Endodermal cell (in vitro differentiated cells): ENCODE data around the gene MCU. TPM values are rescaled to one million over a fixed set of nuclear protein-coding genes. Genes with fewer than 3 reads are reported as not detected.

Source experiments
- DNase-seq: peaks from one replicate; pipeline ENCODE4 v3.0.0-alpha.2; 2017
- H3K27ac ChIP-seq: 2 replicates; pipeline ENCODE4 v1.5.1; 2013; ENCODE audit warnings: mild to moderate bottlenecking, low read depth, low read length, moderate library complexity
- H3K27me3 ChIP-seq: 2 replicates; pipeline ENCODE4 v1.6.1; 2013; ENCODE audit warnings: mild to moderate bottlenecking, low read length, moderate library complexity; ENCODE audit not compliant: insufficient read depth, control insufficient read depth, poor library complexity, severe bottlenecking
- H3K36me3 ChIP-seq: 2 replicates; pipeline ENCODE4 v1.7.0; 2013; ENCODE audit warnings: mild to moderate bottlenecking, low read length, moderate library complexity; ENCODE audit not compliant: control insufficient read depth, insufficient read depth
- H3K4me1 ChIP-seq: one replicate; pipeline ENCODE4 v1.7.0; 2013; ENCODE audit warnings: low read length; ENCODE audit not compliant: control insufficient read depth, insufficient read depth
- H3K4me3 ChIP-seq: 2 replicates; pipeline ENCODE4 v1.5.1; 2013; ENCODE audit warnings: mild to moderate bottlenecking, low read length, moderate library complexity
- H3K9ac ChIP-seq: 2 replicates; pipeline ENCODE4 v1.6.1; 2013; ENCODE audit warnings: mild to moderate bottlenecking, low read length, moderate library complexity; ENCODE audit not compliant: poor library complexity, severe bottlenecking; ENCODE audit errors: extremely low read depth
- H3K9me3 ChIP-seq: 2 replicates; pipeline ENCODE4 v1.6.1; 2013; ENCODE audit warnings: mild to moderate bottlenecking, low read length, moderate library complexity; ENCODE audit not compliant: control insufficient read depth
- H3K27ac Mint-ChIP-seq: 2 replicates; pipeline ENCODE4 v1.8.0; 2020; ENCODE audit warnings: mixed read lengths
- H3K27me3 Mint-ChIP-seq: 2 replicates; pipeline ENCODE4 v1.8.0; 2021; ENCODE audit warnings: mild to moderate bottlenecking, mixed read lengths; ENCODE audit not compliant: insufficient read depth
- H3K36me3 Mint-ChIP-seq: 2 replicates; pipeline ENCODE4 v1.8.0; 2020; ENCODE audit warnings: low read depth, mixed read lengths
- H3K4me1 Mint-ChIP-seq: 2 replicates; pipeline ENCODE4 v1.8.0; 2020; ENCODE audit warnings: mixed read lengths
- H3K4me3 Mint-ChIP-seq: 2 replicates; pipeline ENCODE4 v1.8.0; 2020; ENCODE audit warnings: mild to moderate bottlenecking, moderate library complexity, mixed read lengths
- H3K9me3 Mint-ChIP-seq: 2 replicates; pipeline ENCODE4 v1.8.0; 2020; ENCODE audit warnings: mild to moderate bottlenecking, mixed read lengths
- CTCF ChIP-seq: fragments of 200-600 bp; sonication (generic); conservative IDR thresholded peaks from 2 replicates; pipeline ENCODE4 v1.5.0; 2021; ENCODE audit warnings: antibody characterized with exemption, mild to moderate bottlenecking
- WGBS, 2 experiments: methylation state at CpG; one replicate each; pipeline versions ENCODE4 v1.1.5 to v1.1.7; 2013; ENCODE audit warnings: missing lambda C conversion rate in 2 of 2, mixed read lengths in 1 of 2; ENCODE audit not compliant: insufficient coverage in 1 of 2, insufficient read length in 1 of 2; 5-methylcytosine and 5-hydroxymethylcytosine counted together
- total RNA-seq, 2 donors: library from RNA; stranded (reverse); fragmentation: NEBNext Ultra II Directional in 1 of 2; extraction: Animal tissue kit (Norgen Biotek cat#: 25700) in 1 of 2; gene quantifications; 2 replicates in 1 of 2; 3 replicates in 1 of 2; pipeline ENCODE4 v1.2.1, GENCODE V29; 2021

The MCU gene
- total RNA-seq, 2 donors from 2014 or later: 46.1 to 48.5 TPM

GRCh38 chr10:72794260-72794659, 102.3 kb downstream of the MCU start:
- peaks cover 6% of the 10 kb centered on the region for H3K4me1 ChIP-seq
- H3K9me3 ChIP-seq: no peaks in the 10 kb centered on the region
- H3K27ac Mint-ChIP-seq: peak overlapping the region; percentile 33
- no peaks in the 10 kb centered on the region for H3K27me3 Mint-ChIP-seq
- no peak for DNase-seq
- H3K4me3 ChIP-seq: no peak overlapping the region
- peaks cover 5% of the 10 kb centered on the region for H3K36me3 Mint-ChIP-seq
- no peak overlapping the region for H3K9ac ChIP-seq
- no peaks in the 10 kb centered on the region for H3K27me3 ChIP-seq
- H3K4me3 Mint-ChIP-seq: no peak overlapping the region
- peaks cover 27% of the 10 kb centered on the region for H3K4me1 Mint-ChIP-seq
- H3K36me3 ChIP-seq: peaks cover 7% of the 10 kb centered on the region
- TF ChIP-seq CTCF: no peak
- no peak overlapping the region for H3K27ac ChIP-seq
- 58% methylated on average over 2 of the region's 2 CpGs; no CpG with 5 or more reads in 1 of the 2 experiments for WGBS, 2 experiments
- H3K9me3 Mint-ChIP-seq: no peaks in the 10 kb centered on the region

GRCh38 chr10:72796042-72796441, 104.1 kb downstream of the MCU start:
- WGBS, 2 experiments: 89 to 94% methylated on average over 3 of the region's 3 CpGs
- H3K4me1 Mint-ChIP-seq: peaks cover 33% of the 10 kb centered on the region

GRCh38 chr10:72796538-72796937, 104.6 kb downstream of the MCU start:
- H3K4me1 ChIP-seq: peaks cover 6% of the 10 kb centered on the region
- TF ChIP-seq CTCF: no peak
- no peak for DNase-seq
- no peaks in the 10 kb centered on the region for H3K27me3 Mint-ChIP-seq
- H3K9ac ChIP-seq: no peak overlapping the region
- H3K4me3 ChIP-seq: no peak overlapping the region
- no peak overlapping the region for H3K27ac Mint-ChIP-seq
- 88 to 98% methylated on average over 1 to 4 of the region's 4 CpGs for WGBS, 2 experiments
- no peaks in the 10 kb centered on the region for H3K9me3 ChIP-seq
- H3K4me3 Mint-ChIP-seq: no peak overlapping the region
- no peaks in the 10 kb centered on the region for H3K9me3 Mint-ChIP-seq
- peaks cover 10% of the 10 kb centered on the region for H3K36me3 Mint-ChIP-seq
- H3K4me1 Mint-ChIP-seq: peaks cover 29% of the 10 kb centered on the region
- H3K27me3 ChIP-seq: no peaks in the 10 kb centered on the region
- H3K27ac ChIP-seq: no peak overlapping the region
- H3K36me3 ChIP-seq: peaks cover 7% of the 10 kb centered on the region

More at GRCh38 chr10:72796042-72796441, 104.1 kb downstream of the MCU start:
- Histone ChIP-seq H3K9me3 (no peaks in the 10 kb centered on the region), H3K9ac (no peak overlapping the region), H3K4me1 (peaks cover 6% of the 10 kb centered on the region), H3K36me3 (peaks cover 7% of the 10 kb centered on the region), H3K27me3 (no peaks in the 10 kb centered on the region), H3K4me3 (no peak overlapping the region), H3K27ac (no peak overlapping the region)
- Mint-ChIP-seq H3K4me3 (no peak overlapping the region), H3K9me3 (no peaks in the 10 kb centered on the region), H3K27ac (peak overlapping the region; percentile 39), H3K27me3 (no peaks in the 10 kb centered on the region), H3K36me3 (peaks cover 10% of the 10 kb centered on the region)
- no peak for DNase-seq
- TF ChIP-seq CTCF: no peak
